K562 (cell line): ENCODE results near the gene VEGFB.

Source experiments
- ELF1 ChIP-seq: fragments of 200-800 bp; sonication (Bioruptor generic); IDR thresholded peaks from 2 replicates; pipeline ENCODE4 v1.6.1; 2016; ENCODE audit warnings: missing genetic modification characterization, missing compliant biosample characterization
- NCOR1 ChIP-seq: fragments of 450-650 bp; IDR thresholded peaks from 2 replicates; pipeline ENCODE4 v1.6.1; 2016; ENCODE audit warnings: mild to moderate bottlenecking, moderate library complexity

GRCh38 chr11:64219755-64220154, 14.6 kb upstream of the VEGFB start:
- TF ChIP-seq NCOR1 (no peak), ELF1 (tag) (no peak)
